GM23338 (cell line): ENCODE measurements around the gene ANKH. TPM values are rescaled to one million over a fixed set of nuclear protein-coding genes. Genes with fewer than 3 reads are reported as not detected.

ENCODE experiments used
- ATAC-seq: fragments of 200-7000 bp; cut with Tn5 transposase; 3 replicates; pipeline ENCODE4 v1.9.1; 2020
- DNase-seq: peaks from one replicate; pipeline ENCODE4 v3.0.0-alpha.2; 2015; ENCODE audit warnings: low spot score
- H2AFZ ChIP-seq: fragments of 200-600 bp; sonication (generic); 2 replicates; pipeline ENCODE4 v1.8.0; 2016; ENCODE audit warnings: antibody characterized with exemption, mild to moderate bottlenecking, moderate library complexity
- H3F3A ChIP-seq: fragments of 200-600 bp; sonication (generic); replicated peaks from 2 replicates; pipeline ENCODE4 v1.8.0; 2017; ENCODE audit warnings: antibody characterized with exemption, mixed run types, low read depth
- H3K27ac ChIP-seq: fragments of 200-600 bp; sonication (generic); 2 replicates; pipeline ENCODE4 v1.6.1; 2016; ENCODE audit warnings: low read depth
- H3K27me3 ChIP-seq: fragments of 200-600 bp; sonication (generic); 2 replicates; pipeline ENCODE4 v1.8.0; 2016; ENCODE audit warnings: mild to moderate bottlenecking, mixed run types, moderate library complexity; ENCODE audit not compliant: insufficient read depth
- H3K36me3 ChIP-seq: fragments of 200-600 bp; sonication (generic); 2 replicates; pipeline ENCODE4 v1.8.0; 2016; ENCODE audit warnings: mild to moderate bottlenecking; ENCODE audit not compliant: insufficient read depth
- H3K4me1 ChIP-seq: fragments of 200-600 bp; sonication (generic); 2 replicates; pipeline ENCODE4 v1.8.0; 2016; ENCODE audit warnings: mild to moderate bottlenecking, moderate library complexity; ENCODE audit not compliant: insufficient read depth
- H3K4me2 ChIP-seq: fragments of 200-600 bp; sonication (generic); 2 replicates; pipeline ENCODE4 v1.7.1; 2017; ENCODE audit warnings: mixed run types
- H3K4me3 ChIP-seq: fragments of 200-600 bp; sonication (generic); 2 replicates; pipeline ENCODE4 v1.6.1; 2016; ENCODE audit warnings: mixed run types
- H3K79me2 ChIP-seq: fragments of 200-600 bp; sonication (generic); replicated peaks from 2 replicates; pipeline ENCODE4 v1.8.0; 2017; ENCODE audit warnings: mild to moderate bottlenecking; ENCODE audit not compliant: insufficient read depth
- H3K9me2 ChIP-seq: fragments of 200-600 bp; sonication (generic); 2 replicates; pipeline ENCODE4 v1.8.0; 2017; ENCODE audit not compliant: insufficient read depth
- H4K20me1 ChIP-seq: fragments of 200-600 bp; sonication (generic); replicated peaks from 2 replicates; pipeline ENCODE4 v1.8.0; 2017; ENCODE audit warnings: mild to moderate bottlenecking; ENCODE audit not compliant: insufficient read depth
- H3K27ac Mint-ChIP-seq: 2 replicates; pipeline ENCODE4 v1.8.0; 2020; ENCODE audit warnings: inconsistent platforms, mild to moderate bottlenecking, moderate library complexity, mixed read lengths
- H3K27me3 Mint-ChIP-seq: 3 replicates; pipeline ENCODE4 v1.8.0; 2022; ENCODE audit warnings: low read depth, mild to moderate bottlenecking, moderate library complexity, mixed read lengths, inconsistent platforms; ENCODE audit not compliant: insufficient read depth, poor library complexity
- H3K36me3 Mint-ChIP-seq: 3 replicates; pipeline ENCODE4 v1.8.0; 2021; ENCODE audit warnings: low read depth, mild to moderate bottlenecking, inconsistent platforms, moderate library complexity, mixed read lengths
- H3K4me1 Mint-ChIP-seq: 3 replicates; pipeline ENCODE4 v1.8.0; 2020; ENCODE audit warnings: mild to moderate bottlenecking, inconsistent platforms, mixed read lengths
- H3K4me3 Mint-ChIP-seq: 3 replicates; pipeline ENCODE4 v1.8.0; 2021; ENCODE audit warnings: moderate library complexity, mild to moderate bottlenecking, inconsistent platforms, mixed read lengths
- H3K9me3 Mint-ChIP-seq: 3 replicates; pipeline ENCODE4 v1.8.0; 2020; ENCODE audit warnings: moderate library complexity, mild to moderate bottlenecking, inconsistent platforms, mixed read lengths
- CREB1 ChIP-seq: fragments of 250-450 bp; sonication (Bioruptor Pico); IDR thresholded peaks from 2 replicates; pipeline ENCODE4 v1.5.0; 2020; ENCODE audit warnings: low read depth, mild to moderate bottlenecking, moderate library complexity
- CTCF ChIP-seq, 2 experiments: fragments of 200-600 bp in 1 of 2; sonication (generic) in 1 of 2; conservative IDR thresholded peaks; 2 replicates each; pipeline versions ENCODE4 v1.5.1 to v1.6.1; 2016 to 2017; ENCODE audit warnings: antibody characterized with exemption in 2 of 2, low read depth in 2 of 2, mild to moderate bottlenecking in 2 of 2, moderate library complexity in 1 of 2
- ETS1 ChIP-seq: IDR thresholded peaks from 2 replicates; pipeline ENCODE4 v1.6.1; 2016; ENCODE audit warnings: antibody characterized with exemption
- EZH2 ChIP-seq: fragments of 200-600 bp; sonication (generic); IDR thresholded peaks from one replicate; pipeline ENCODE4 v1.8.0; 2017; ENCODE audit warnings: antibody characterized with exemption, mild to moderate bottlenecking, low read depth; ENCODE audit not compliant: unreplicated experiment
- EZH2phosphoT487 ChIP-seq: fragments of 200-600 bp; sonication (generic); IDR thresholded peaks from one replicate; pipeline ENCODE4 v1.8.1; 2018; ENCODE audit warnings: antibody characterized with exemption; ENCODE audit not compliant: unreplicated experiment
- JUNB ChIP-seq: IDR thresholded peaks from one replicate; pipeline ENCODE4 v1.6.1; 2016; ENCODE audit warnings: antibody characterized with exemption; ENCODE audit not compliant: unreplicated experiment
- NANOG ChIP-seq: IDR thresholded peaks from 2 replicates; pipeline ENCODE4 v1.6.1; 2016; ENCODE audit warnings: antibody characterized with exemption, borderline replicate concordance
- POLR2AphosphoS5 ChIP-seq: IDR thresholded peaks from 2 replicates; pipeline ENCODE4 v1.6.1; 2016; ENCODE audit warnings: antibody characterized with exemption, low read depth
- REST ChIP-seq: IDR thresholded peaks from one replicate; pipeline ENCODE4 v1.6.1; 2018; ENCODE audit warnings: antibody characterized with exemption; ENCODE audit not compliant: unreplicated experiment
- STAT1 ChIP-seq: IDR thresholded peaks from one replicate; pipeline ENCODE4 v1.6.1; 2016; ENCODE audit warnings: antibody characterized with exemption; ENCODE audit not compliant: unreplicated experiment
- ZNF114 ChIP-seq: fragments of 250-450 bp; sonication (Bioruptor Pico); IDR thresholded peaks from 2 replicates; pipeline ENCODE4 v1.5.0; 2020; ENCODE audit warnings: mild to moderate bottlenecking, moderate library complexity
- ZNF331 ChIP-seq: fragments of 250-450 bp; sonication (Bioruptor Pico); IDR thresholded peaks from 2 replicates; pipeline ENCODE4 v1.5.0; 2020; ENCODE audit warnings: low read depth, mild to moderate bottlenecking, moderate library complexity
- ZNF462 ChIP-seq: fragments of 250-450 bp; sonication (Bioruptor Pico); IDR thresholded peaks from 2 replicates; pipeline ENCODE4 v1.5.0; 2020; ENCODE audit warnings: mild to moderate bottlenecking, moderate library complexity
- polyA plus RNA-seq: library from polyadenylated mRNA; unstranded; fragments of >200 nt; fragmentation: Nextera tagmentation; extraction: Ambion mirVana; gene quantifications from 2 replicates; pipeline ENCODE4 v1.2.1, GENCODE V29; 2016
- total RNA-seq: library from RNA; depleted of rRNA; stranded (reverse); fragments of >200 nt; shearing (Covaris generic); gene quantifications from 2 replicates; pipeline ENCODE4 v1.2.3, GENCODE V29; 2014

Gene ANKH
- total and polyA plus RNA-seq, 2 experiments from 2014 or later, result 5.0 to 6.1 TPM

- Histone ChIP-seq H3K27me3 (no peaks in the 10 kb centered on the region), H3F3A (no peaks in the 10 kb centered on the region), H3K4me1 (no peaks in the 10 kb centered on the region), H3K4me3 (no peak overlapping the region), H4K20me1 (no peaks in the 10 kb centered on the region; the same call in 1 of the 2 replicates), H3K36me3 (no peaks in the 10 kb centered on the region), H3K27ac (no peak overlapping the region), H3K9me2 (no peaks in the 10 kb centered on the region), H2AFZ (no peak overlapping the region), H3K4me2 (no peak overlapping the region), H3K79me2 (no peaks in the 10 kb centered on the region)
- no peaks in the 10 kb centered on the region for H3K36me3 Mint-ChIP-seq
- H3K4me1 Mint-ChIP-seq, result no peaks in the 10 kb centered on the region
- TF ChIP-seq JUNB, result no peak
- TF ChIP-seq POLR2AphosphoS5, result no peak
- TF ChIP-seq EZH2phosphoT487, result no peak
- no peak for TF ChIP-seq ZNF331
- TF ChIP-seq CTCF (conservative IDR thresholded peaks at IDR 0.05; ENCODE audit: low read depth in 2 of 2), result no peak
- no peak for TF ChIP-seq EZH2
- no peak for TF ChIP-seq ZNF462 (CRISPR knock-in tag)
- no peak for TF ChIP-seq REST
- no peak for TF ChIP-seq CREB1 (CRISPR knock-in tag)
- no peak for TF ChIP-seq STAT1
- no peak for TF ChIP-seq ETS1
- no peak for TF ChIP-seq ZNF114
- TF ChIP-seq NANOG, result no peak
- ATAC-seq (no peak), DNase-seq (no peak)
- H3K27ac Mint-ChIP-seq, result no peak overlapping the region
- H3K27me3 Mint-ChIP-seq, result no peaks in the 10 kb centered on the region
- no peak overlapping the region for H3K4me3 Mint-ChIP-seq
- H3K9me3 Mint-ChIP-seq, result no peaks in the 10 kb centered on the region
Observed at GRCh38 chr5:14830210-14831005, 41.2 kb downstream of the ANKH start.
